Measurements from ENCODE around the gene SLC12A7.

DNA sequence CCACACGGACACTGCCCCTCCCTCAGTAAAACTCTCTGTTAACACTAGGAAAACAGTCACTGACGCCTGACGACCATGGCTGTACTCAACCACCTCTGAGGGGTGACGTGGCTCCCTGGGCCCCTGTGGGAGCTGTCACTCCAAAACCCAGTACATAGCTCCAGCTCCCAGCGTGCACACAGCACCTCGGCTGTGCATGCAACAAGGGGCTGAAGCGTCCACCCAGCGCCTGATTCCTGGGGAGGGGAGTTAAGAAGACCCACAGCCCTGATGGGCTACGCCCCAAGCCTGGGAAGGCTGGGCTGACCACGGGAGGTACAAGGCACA lies 36.3 kb downstream of the SLC12A7 start:
- TF ChIP-seq, protein P1, sequence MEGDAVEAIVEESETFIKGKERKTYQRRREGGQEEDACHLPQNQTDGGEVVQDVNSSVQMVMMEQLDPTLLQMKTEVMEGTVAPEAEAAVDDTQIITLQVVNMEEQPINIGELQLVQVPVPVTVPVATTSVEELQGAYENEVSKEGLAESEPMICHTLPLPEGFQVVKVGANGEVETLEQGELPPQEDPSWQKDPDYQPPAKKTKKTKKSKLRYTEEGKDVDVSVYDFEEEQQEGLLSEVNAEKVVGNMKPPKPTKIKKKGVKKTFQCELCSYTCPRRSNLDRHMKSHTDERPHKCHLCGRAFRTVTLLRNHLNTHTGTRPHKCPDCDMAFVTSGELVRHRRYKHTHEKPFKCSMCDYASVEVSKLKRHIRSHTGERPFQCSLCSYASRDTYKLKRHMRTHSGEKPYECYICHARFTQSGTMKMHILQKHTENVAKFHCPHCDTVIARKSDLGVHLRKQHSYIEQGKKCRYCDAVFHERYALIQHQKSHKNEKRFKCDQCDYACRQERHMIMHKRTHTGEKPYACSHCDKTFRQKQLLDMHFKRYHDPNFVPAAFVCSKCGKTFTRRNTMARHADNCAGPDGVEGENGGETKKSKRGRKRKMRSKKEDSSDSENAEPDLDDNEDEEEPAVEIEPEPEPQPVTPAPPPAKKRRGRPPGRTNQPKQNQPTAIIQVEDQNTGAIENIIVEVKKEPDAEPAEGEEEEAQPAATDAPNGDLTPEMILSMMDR (IDR thresholded peaks at IDR 0.05): no peak
- TF ChIP-seq POLR2A (IDR thresholded peaks at IDR 0.05): no peak
